DOHH2 (cell line): ENCODE measurements around the gene VRK2.
"Not testable (repeated sequence)": the region's sequence is repeated elsewhere in the genome, so short reads cannot be mapped to it uniquely, and the experiment has no call there.

Experiments used
- H3F3A ChIP-seq: fragments of 200-600 bp; sonication (generic), shearing (Covaris generic); 2 replicates; pipeline ENCODE4 v1.6.0; 2016; ENCODE audit warnings: antibody characterized with exemption, mild to moderate bottlenecking; ENCODE audit not compliant: control insufficient read depth, insufficient read depth
- H3K27ac ChIP-seq: fragments of 200-600 bp; sonication (generic); 2 replicates; pipeline ENCODE4 v1.5.1; 2014; ENCODE audit warnings: low read depth, mild to moderate bottlenecking, low read length, moderate library complexity
- H3K27me3 ChIP-seq: fragments of 200-600 bp; sonication (generic); 2 replicates; pipeline ENCODE4 v1.6.1; 2014; ENCODE audit warnings: mild to moderate bottlenecking, low read length, mixed read lengths; ENCODE audit not compliant: control insufficient read depth
- H3K36me3 ChIP-seq: fragments of 200-600 bp; sonication (generic); 2 replicates; pipeline ENCODE4 v1.6.1; 2014; ENCODE audit warnings: mild to moderate bottlenecking, low read length, moderate library complexity, mixed read lengths; ENCODE audit not compliant: control insufficient read depth
- H3K4me1 ChIP-seq: fragments of 200-600 bp; sonication (generic); 2 replicates; pipeline ENCODE4 v1.6.1; 2014; ENCODE audit warnings: mild to moderate bottlenecking, low read length, mixed read lengths; ENCODE audit not compliant: control insufficient read depth
- H3K4me2 ChIP-seq: fragments of 200-600 bp; sonication (generic); 2 replicates; pipeline ENCODE4 v1.6.0; 2014; ENCODE audit warnings: mild to moderate bottlenecking, low read length, moderate library complexity
- H3K4me3 ChIP-seq: fragments of 200-600 bp; sonication (generic); 2 replicates; pipeline ENCODE4 v1.5.1; 2014; ENCODE audit warnings: mild to moderate bottlenecking, low read length, mixed read lengths
- H3K79me2 ChIP-seq: fragments of 200-600 bp; sonication (generic); 2 replicates; pipeline ENCODE4 v1.6.1; 2014; ENCODE audit warnings: mild to moderate bottlenecking, low read length, mixed read lengths; ENCODE audit not compliant: control insufficient read depth
- H3K9me2 ChIP-seq: fragments of 200-600 bp; sonication (generic); replicated peaks from 2 replicates; pipeline ENCODE4 v1.6.1; 2014; ENCODE audit warnings: mild to moderate bottlenecking, low read length, mixed read lengths; ENCODE audit not compliant: control insufficient read depth
- H3K9me3 ChIP-seq: fragments of 200-600 bp; sonication (generic); 2 replicates; pipeline ENCODE4 v1.6.1; 2014; ENCODE audit warnings: antibody characterized with exemption, low read length, mixed read lengths; ENCODE audit not compliant: control insufficient read depth, insufficient read depth
- H4K20me1 ChIP-seq: fragments of 200-600 bp; sonication (generic); 2 replicates; pipeline ENCODE4 v1.6.0; 2014; ENCODE audit warnings: low read depth, mild to moderate bottlenecking, antibody characterized with exemption, low read length, moderate library complexity; ENCODE audit not compliant: control insufficient read depth, insufficient read depth
- EZH2phosphoT487 ChIP-seq: fragments of 200-600 bp; sonication (generic); IDR thresholded peaks from 2 replicates; pipeline ENCODE4 v1.6.1; 2017; ENCODE audit warnings: borderline replicate concordance, mild to moderate bottlenecking, antibody characterized with exemption, low read length, moderate library complexity, mixed read lengths
- TF ChIP-seq, protein P1 (sequence below): fragments of 200-600 bp; sonication (generic); IDR thresholded peaks from one replicate; pipeline ENCODE4 v1.5.1; 2014; ENCODE audit warnings: antibody characterized with exemption, mild to moderate bottlenecking, low read depth, low read length; ENCODE audit not compliant: poor library complexity, severe bottlenecking

VRK2 gene

DNA sequence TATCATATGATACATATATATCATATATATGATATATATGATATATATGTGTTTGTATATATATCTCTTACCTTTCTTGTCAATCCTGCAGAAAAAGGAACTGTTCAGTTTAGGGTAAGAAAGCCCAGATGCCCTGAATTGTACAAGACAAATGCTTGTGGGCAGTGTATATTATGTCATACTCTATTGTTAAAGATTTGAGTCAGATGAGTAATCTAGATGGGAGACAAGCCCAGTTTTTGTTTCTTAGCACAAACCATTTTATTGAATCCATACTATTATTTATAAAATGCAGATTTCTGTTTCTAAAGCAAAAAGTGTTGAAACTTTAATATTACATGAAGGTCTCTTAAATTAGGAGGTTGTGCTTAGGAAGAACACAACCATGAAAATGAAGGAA, 90.6 kb downstream of the VRK2 start:
- no peaks in the 10 kb centered on the region for H3K9me2 ChIP-seq
- H4K20me1 ChIP-seq = no peaks in the 10 kb centered on the region
- no peaks in the 10 kb centered on the region for H3K4me1 ChIP-seq
- no peak overlapping the region for H3K4me2 ChIP-seq
- no peaks in the 10 kb centered on the region for H3K27me3 ChIP-seq
- no peak overlapping the region for H3K4me3 ChIP-seq
- no peaks in the 10 kb centered on the region for H3K79me2 ChIP-seq
- H3K27ac ChIP-seq = no peak overlapping the region
- H3K36me3 ChIP-seq = peaks cover 4% of the 10 kb centered on the region
- no peak for TF ChIP-seq EZH2phosphoT487
- no peaks in the 10 kb centered on the region for H3K9me3 ChIP-seq
- no peaks in the 10 kb centered on the region for H3F3A ChIP-seq

DNA sequence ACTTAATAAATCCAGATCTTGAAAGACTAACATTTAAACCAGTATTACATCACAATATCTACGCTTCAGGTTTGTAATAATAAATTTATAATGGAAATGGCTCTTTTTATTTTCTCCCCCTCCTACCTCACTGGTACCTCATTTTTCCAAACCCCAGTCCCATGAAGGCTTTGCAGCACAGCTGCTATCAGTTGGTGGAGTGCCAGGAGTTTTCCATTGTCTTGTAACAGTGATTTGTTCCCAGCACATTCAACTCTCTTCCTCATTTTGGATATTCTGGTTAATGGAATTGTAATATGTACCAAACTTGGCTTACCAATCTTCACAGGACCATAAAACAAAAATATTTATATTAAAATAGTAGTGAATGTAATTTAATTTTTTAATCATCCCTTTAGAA, 91.2 kb downstream of the VRK2 start:
- Histone ChIP-seq H3K27ac (no peak overlapping the region), H3K4me2 (no peak overlapping the region), H3F3A (no peaks in the 10 kb centered on the region), H3K36me3 (peaks cover 3% of the 10 kb centered on the region; the same call in 1 of the 2 replicates), H3K9me3 (no peaks in the 10 kb centered on the region), H3K9me2 (no peaks in the 10 kb centered on the region), H3K79me2 (no peaks in the 10 kb centered on the region), H3K27me3 (no peaks in the 10 kb centered on the region), H3K4me1 (no peaks in the 10 kb centered on the region), H3K4me3 (no peak overlapping the region), H4K20me1 (no peaks in the 10 kb centered on the region)
- TF ChIP-seq EZH2phosphoT487 = no peak
- TF ChIP-seq, protein P1, sequence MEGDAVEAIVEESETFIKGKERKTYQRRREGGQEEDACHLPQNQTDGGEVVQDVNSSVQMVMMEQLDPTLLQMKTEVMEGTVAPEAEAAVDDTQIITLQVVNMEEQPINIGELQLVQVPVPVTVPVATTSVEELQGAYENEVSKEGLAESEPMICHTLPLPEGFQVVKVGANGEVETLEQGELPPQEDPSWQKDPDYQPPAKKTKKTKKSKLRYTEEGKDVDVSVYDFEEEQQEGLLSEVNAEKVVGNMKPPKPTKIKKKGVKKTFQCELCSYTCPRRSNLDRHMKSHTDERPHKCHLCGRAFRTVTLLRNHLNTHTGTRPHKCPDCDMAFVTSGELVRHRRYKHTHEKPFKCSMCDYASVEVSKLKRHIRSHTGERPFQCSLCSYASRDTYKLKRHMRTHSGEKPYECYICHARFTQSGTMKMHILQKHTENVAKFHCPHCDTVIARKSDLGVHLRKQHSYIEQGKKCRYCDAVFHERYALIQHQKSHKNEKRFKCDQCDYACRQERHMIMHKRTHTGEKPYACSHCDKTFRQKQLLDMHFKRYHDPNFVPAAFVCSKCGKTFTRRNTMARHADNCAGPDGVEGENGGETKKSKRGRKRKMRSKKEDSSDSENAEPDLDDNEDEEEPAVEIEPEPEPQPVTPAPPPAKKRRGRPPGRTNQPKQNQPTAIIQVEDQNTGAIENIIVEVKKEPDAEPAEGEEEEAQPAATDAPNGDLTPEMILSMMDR = no peak

DNA sequence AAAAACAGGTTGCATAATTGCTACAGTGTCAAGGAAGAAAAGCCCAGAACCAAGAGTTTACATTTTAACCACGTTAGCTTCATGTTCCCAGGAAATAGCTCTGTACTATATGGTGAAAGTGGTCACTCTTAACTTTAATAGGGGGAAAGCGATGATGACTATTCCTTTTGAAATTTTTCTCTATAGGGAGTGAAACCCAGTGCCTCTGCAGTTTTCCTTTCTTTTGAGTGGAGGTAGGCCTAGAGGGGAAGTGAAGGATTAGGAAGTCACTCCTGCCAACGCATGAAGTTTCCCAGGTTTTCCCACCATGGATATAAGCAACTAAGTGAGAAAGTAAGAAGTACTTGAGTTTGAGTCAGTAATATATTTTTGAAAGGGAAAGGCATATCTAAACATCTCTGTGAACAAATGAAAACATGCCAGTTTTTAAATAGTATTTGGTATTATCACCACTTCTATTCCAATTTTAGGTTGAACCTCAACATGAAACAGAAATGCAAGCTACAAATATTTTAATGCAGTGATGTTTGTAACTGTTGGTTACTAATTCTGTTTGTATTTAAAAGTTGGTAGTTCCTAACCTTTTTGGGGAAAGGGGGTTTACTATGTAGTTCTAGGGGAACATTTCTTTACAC, 91.9 kb downstream of the VRK2 start:
- H3K9me3 ChIP-seq = no peaks in the 10 kb centered on the region
- H3K4me2 ChIP-seq = no peak overlapping the region
- no peak for TF ChIP-seq EZH2phosphoT487
- H3K9me2 ChIP-seq = no peaks in the 10 kb centered on the region
- no peaks in the 10 kb centered on the region for H3K27me3 ChIP-seq
- no peak overlapping the region for H3K4me3 ChIP-seq
- H3K4me1 ChIP-seq = no peaks in the 10 kb centered on the region
- H3K79me2 ChIP-seq = no peaks in the 10 kb centered on the region
- no peak overlapping the region for H3K27ac ChIP-seq
- H3F3A ChIP-seq = no peaks in the 10 kb centered on the region
- H3K36me3 ChIP-seq = peaks cover under 1% of the 10 kb centered on the region; the same call in 1 of the 2 replicates
- no peaks in the 10 kb centered on the region for H4K20me1 ChIP-seq

DNA sequence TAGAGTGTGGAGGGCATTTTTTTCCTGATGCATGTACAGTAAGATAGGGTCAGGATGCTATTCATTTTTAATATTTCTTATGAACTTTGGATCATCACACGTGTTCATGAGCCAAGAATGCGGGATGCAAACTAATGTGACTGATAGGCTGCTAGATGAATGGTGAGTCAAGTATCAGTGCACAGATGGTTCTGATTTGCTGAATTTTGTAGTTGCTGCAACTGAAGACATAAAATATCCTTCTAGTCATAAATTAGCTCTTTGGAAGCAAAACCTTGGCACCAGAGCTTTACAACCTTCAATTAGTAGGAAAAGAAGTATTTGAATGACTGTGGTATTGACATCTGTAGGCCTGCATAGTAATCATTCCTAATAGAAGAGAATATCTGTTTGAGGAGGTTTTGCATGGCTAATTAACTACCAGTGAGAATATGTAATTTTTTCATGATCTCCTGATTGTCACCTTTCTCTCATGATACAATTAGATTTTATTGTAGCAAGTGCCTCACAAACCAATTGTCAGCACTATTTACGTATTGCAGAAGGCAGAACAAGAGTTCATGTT, 94.0 kb downstream of the VRK2 start:
- no peak for TF ChIP-seq EZH2phosphoT487
- TF ChIP-seq, protein P1 = no peak
- Histone ChIP-seq H3K9me3 (no peaks in the 10 kb centered on the region), H3F3A (no peaks in the 10 kb centered on the region), H3K9me2 (no peaks in the 10 kb centered on the region), H3K4me2 (no peak overlapping the region), H4K20me1 (no peaks in the 10 kb centered on the region), H3K27me3 (no peaks in the 10 kb centered on the region), H3K36me3 (no peaks in the 10 kb centered on the region), H3K79me2 (no peaks in the 10 kb centered on the region), H3K4me3 (no peak overlapping the region), H3K27ac (no peak overlapping the region), H3K4me1 (no peaks in the 10 kb centered on the region)

DNA sequence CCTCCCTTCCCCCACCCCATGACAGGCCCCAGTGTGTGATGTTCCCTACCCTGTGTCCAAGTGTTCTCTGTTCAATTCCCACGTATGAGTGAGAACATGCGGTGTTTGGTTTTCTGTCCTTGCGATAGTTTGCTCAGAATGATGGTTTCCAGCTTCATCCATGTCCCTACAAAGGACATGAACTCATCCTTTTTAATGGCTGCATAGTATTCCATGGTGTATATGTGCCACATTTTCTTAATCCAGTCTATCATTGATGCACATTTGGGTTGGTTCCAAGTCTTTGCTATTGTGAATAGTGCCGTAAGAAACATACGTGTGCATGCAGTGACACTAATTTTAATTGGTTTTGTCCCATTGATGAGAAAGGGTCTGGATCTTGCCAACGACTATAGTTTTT, 99.2 kb downstream of the VRK2 start:
- not testable (repeated sequence) for H3K27me3 ChIP-seq, H3K4me3 ChIP-seq, H3K27ac ChIP-seq, H3F3A ChIP-seq, H3K4me2 ChIP-seq, H3K9me2 ChIP-seq, H3K79me2 ChIP-seq, H4K20me1 ChIP-seq, H3K9me3 ChIP-seq, H3K4me1 ChIP-seq, H3K36me3 ChIP-seq
